Mesendoderm (in vitro differentiated cells): ENCODE results near the gene IMMP2L.

ENCODE experiments used
- DNase-seq: peaks from one replicate; pipeline ENCODE4 v3.0.0; 2013
- H2AK5ac ChIP-seq: 2 replicates; pipeline ENCODE4 v1.6.1; 2013; ENCODE audit warnings: low read length, inconsistent platforms
- H2BK120ac ChIP-seq: 2 replicates; pipeline ENCODE4 v1.6.1; 2013; ENCODE audit warnings: low read depth, mild to moderate bottlenecking, low read length, moderate library complexity, mixed read lengths
- H2BK15ac ChIP-seq: replicated peaks from 2 replicates; pipeline ENCODE4 v1.6.1; 2013; ENCODE audit warnings: low read depth, mild to moderate bottlenecking, moderate library complexity
- H2BK5ac ChIP-seq: 2 replicates; pipeline ENCODE4 v1.6.1; 2013; ENCODE audit warnings: low read length, inconsistent platforms
- H3K18ac ChIP-seq: 2 replicates; pipeline ENCODE4 v1.6.1; 2013; ENCODE audit warnings: mild to moderate bottlenecking, low read length, mixed read lengths
- H3K23ac ChIP-seq: one replicate; pipeline ENCODE4 v1.6.1; 2013; ENCODE audit warnings: low read length
- H3K27ac ChIP-seq: 2 replicates; pipeline ENCODE4 v1.5.1; 2013; ENCODE audit warnings: low read depth, mild to moderate bottlenecking, inconsistent platforms, low read length, moderate library complexity
- H3K27me3 ChIP-seq: 2 replicates; pipeline ENCODE4 v1.6.1; 2013; ENCODE audit warnings: low read length, control low read depth, mild to moderate bottlenecking, inconsistent platforms; ENCODE audit not compliant: insufficient read depth, poor library complexity
- H3K36me3 ChIP-seq: 2 replicates; pipeline ENCODE4 v1.6.1; 2013; ENCODE audit warnings: low read length, inconsistent platforms; ENCODE audit not compliant: control insufficient read depth, insufficient read depth
- H3K4ac ChIP-seq: one replicate; pipeline ENCODE4 v1.6.1; 2013; ENCODE audit warnings: low read depth, mild to moderate bottlenecking, low read length, moderate library complexity
- H3K4me1 ChIP-seq: 2 replicates; pipeline ENCODE4 v1.6.1; 2013; ENCODE audit warnings: low read depth, low read length, inconsistent platforms; ENCODE audit not compliant: control insufficient read depth
- H3K4me2 ChIP-seq: 2 replicates; pipeline ENCODE4 v1.6.1; 2013; ENCODE audit warnings: low read length
- H3K4me3 ChIP-seq: 2 replicates; pipeline ENCODE4 v1.5.1; 2013; ENCODE audit warnings: mild to moderate bottlenecking, low read length
- H3K56ac ChIP-seq: one replicate; pipeline ENCODE4 v1.6.1; 2013; ENCODE audit warnings: low read length
- H3K79me1 ChIP-seq: 2 replicates; pipeline ENCODE4 v1.6.1; 2013; ENCODE audit warnings: low read length, inconsistent platforms
- H3K79me2 ChIP-seq: 2 replicates; pipeline ENCODE4 v1.6.1; 2013; ENCODE audit warnings: mild to moderate bottlenecking, low read length; ENCODE audit not compliant: control insufficient read depth, insufficient read depth
- H3K9ac ChIP-seq: 2 replicates; pipeline ENCODE4 v1.6.1; 2013; ENCODE audit warnings: low read length, inconsistent platforms
- H4K5ac ChIP-seq: one replicate; pipeline ENCODE4 v1.6.1; 2013; ENCODE audit warnings: low read length
- H4K8ac ChIP-seq: one replicate; pipeline ENCODE4 v1.6.1; 2013; ENCODE audit warnings: low read depth, mild to moderate bottlenecking, control low read depth, low read length, moderate library complexity
- WGBS: extraction: QIAGEN DNeasy Blood & Tissue Kit; methylation state at CpG from one replicate; pipeline ENCODE4 v1.1.7; 2013; ENCODE audit warnings: low lambda C conversion rate, missing lambda C conversion rate; ENCODE audit not compliant: insufficient coverage; ENCODE audit errors: extremely low coverage; 5-methylcytosine and 5-hydroxymethylcytosine counted together

Gene IMMP2L

GRCh38 chr7:111498391-111499007 is 63.8 kb downstream of the IMMP2L start:
- H3K23ac ChIP-seq, result no peak overlapping the region
- H3K4ac ChIP-seq, result no peak overlapping the region
- no peak overlapping the region for H3K56ac ChIP-seq
- WGBS, result no CpG with 5 or more reads among the region's 2 CpGs
- DNase-seq, result no peak
- no peaks in the 10 kb centered on the region for H3K79me2 ChIP-seq
- H3K4me3 ChIP-seq, result no peak overlapping the region
- H3K4me1 ChIP-seq, result no peaks in the 10 kb centered on the region
- H3K79me1 ChIP-seq, result no peaks in the 10 kb centered on the region
- no peak overlapping the region for H2AK5ac ChIP-seq
- no peaks in the 10 kb centered on the region for H3K36me3 ChIP-seq
- no peak overlapping the region for H2BK15ac ChIP-seq
- H3K18ac ChIP-seq, result no peak overlapping the region
- no peak overlapping the region for H2BK120ac ChIP-seq
- no peak overlapping the region for H2BK5ac ChIP-seq
- H4K8ac ChIP-seq, result no peak overlapping the region
- H3K27ac ChIP-seq, result no peak overlapping the region
- no peak overlapping the region for H4K5ac ChIP-seq
- no peaks in the 10 kb centered on the region for H3K27me3 ChIP-seq
- H3K4me2 ChIP-seq, result no peak overlapping the region
- no peak overlapping the region for H3K9ac ChIP-seq

- Histone ChIP-seq H3K27ac (no peak overlapping the region), H3K4me2 (no peak overlapping the region), H3K23ac (no peak overlapping the region), H3K56ac (no peak overlapping the region), H3K4me1 (no peaks in the 10 kb centered on the region), H3K4me3 (no peak overlapping the region), H3K9ac (no peak overlapping the region), H3K27me3 (no peaks in the 10 kb centered on the region), H3K79me1 (no peaks in the 10 kb centered on the region), H3K4ac (no peak overlapping the region), H2AK5ac (no peak overlapping the region), H2BK5ac (no peak overlapping the region), H3K18ac (no peak overlapping the region), H4K8ac (no peak overlapping the region), H2BK15ac (no peak overlapping the region), H3K79me2 (no peaks in the 10 kb centered on the region), H3K36me3 (no peaks in the 10 kb centered on the region), H2BK120ac (no peak overlapping the region), H4K5ac (no peak overlapping the region)
- no CpG with 5 or more reads among the region's 2 CpGs for WGBS
- no peak for DNase-seq
Observed at GRCh38 chr7:111495173-111495810, 67.0 kb downstream of the IMMP2L start.

GRCh38 chr7:111492234-111492633 is 70.1 kb downstream of the IMMP2L start:
- Histone ChIP-seq H3K4ac (no peak overlapping the region), H3K56ac (no peak overlapping the region), H3K9ac (no peak overlapping the region), H2BK15ac (no peak overlapping the region), H2BK120ac (no peak overlapping the region), H4K5ac (no peak overlapping the region), H3K18ac (no peak overlapping the region), H3K4me1 (no peaks in the 10 kb centered on the region), H3K36me3 (no peaks in the 10 kb centered on the region), H3K27me3 (no peaks in the 10 kb centered on the region), H3K4me2 (no peak overlapping the region), H2BK5ac (no peak overlapping the region), H3K79me2 (no peaks in the 10 kb centered on the region), H2AK5ac (no peak overlapping the region), H3K23ac (no peak overlapping the region), H3K4me3 (no peak overlapping the region), H4K8ac (no peak overlapping the region), H3K79me1 (no peaks in the 10 kb centered on the region), H3K27ac (no peak overlapping the region)
- DNase-seq, result no peak
- WGBS, result no CpG with 5 or more reads among the region's 2 CpGs

GRCh38 chr7:111486472-111487142 is 75.7 kb downstream of the IMMP2L start:
- no peak overlapping the region for H3K4ac ChIP-seq
- H4K8ac ChIP-seq, result no peak overlapping the region
- no peak overlapping the region for H3K4me3 ChIP-seq
- H2AK5ac ChIP-seq, result no peak overlapping the region
- no peaks in the 10 kb centered on the region for H3K4me1 ChIP-seq
- no peak overlapping the region for H3K56ac ChIP-seq
- no peaks in the 10 kb centered on the region for H3K36me3 ChIP-seq
- H3K18ac ChIP-seq, result no peak overlapping the region
- H2BK120ac ChIP-seq, result no peak overlapping the region
- H2BK5ac ChIP-seq, result no peak overlapping the region
- no peak overlapping the region for H2BK15ac ChIP-seq
- H3K79me1 ChIP-seq, result no peaks in the 10 kb centered on the region
- no peak overlapping the region for H3K4me2 ChIP-seq
- H3K27me3 ChIP-seq, result no peaks in the 10 kb centered on the region
- H3K9ac ChIP-seq, result no peak overlapping the region
- peak; percentile 35 for DNase-seq
- H3K79me2 ChIP-seq, result no peaks in the 10 kb centered on the region
- no peak overlapping the region for H3K27ac ChIP-seq
- no peak overlapping the region for H4K5ac ChIP-seq
- H3K23ac ChIP-seq, result no peak overlapping the region

- no peak overlapping the region for H2BK120ac ChIP-seq
- H2AK5ac ChIP-seq, result no peak overlapping the region
- no peak overlapping the region for H3K4me2 ChIP-seq
- no peaks in the 10 kb centered on the region for H3K4me1 ChIP-seq
- H3K4me3 ChIP-seq, result no peak overlapping the region
- no peaks in the 10 kb centered on the region for H3K36me3 ChIP-seq
- DNase-seq, result no peak
- no peak overlapping the region for H2BK15ac ChIP-seq
- no peaks in the 10 kb centered on the region for H3K79me1 ChIP-seq
- no CpG with 5 or more reads among the region's 4 CpGs for WGBS
- no peak overlapping the region for H3K18ac ChIP-seq
- H3K23ac ChIP-seq, result no peak overlapping the region
- no peak overlapping the region for H3K56ac ChIP-seq
- no peak overlapping the region for H4K5ac ChIP-seq
- H3K79me2 ChIP-seq, result no peaks in the 10 kb centered on the region
- no peak overlapping the region for H3K9ac ChIP-seq
- H3K27me3 ChIP-seq, result no peaks in the 10 kb centered on the region
- no peak overlapping the region for H3K4ac ChIP-seq
- H2BK5ac ChIP-seq, result no peak overlapping the region
- H4K8ac ChIP-seq, result no peak overlapping the region
- no peak overlapping the region for H3K27ac ChIP-seq
Observed at GRCh38 chr7:111485701-111486380, 76.5 kb downstream of the IMMP2L start.
